ELF-1 (cell line): ENCODE results near the gene SNED1.

Experiments used
- DNase-seq: peaks from one replicate; pipeline ENCODE4 v3.0.0-alpha.2; 2016; ENCODE audit warnings: low read depth, low spot score

The SNED1 gene

DNA sequence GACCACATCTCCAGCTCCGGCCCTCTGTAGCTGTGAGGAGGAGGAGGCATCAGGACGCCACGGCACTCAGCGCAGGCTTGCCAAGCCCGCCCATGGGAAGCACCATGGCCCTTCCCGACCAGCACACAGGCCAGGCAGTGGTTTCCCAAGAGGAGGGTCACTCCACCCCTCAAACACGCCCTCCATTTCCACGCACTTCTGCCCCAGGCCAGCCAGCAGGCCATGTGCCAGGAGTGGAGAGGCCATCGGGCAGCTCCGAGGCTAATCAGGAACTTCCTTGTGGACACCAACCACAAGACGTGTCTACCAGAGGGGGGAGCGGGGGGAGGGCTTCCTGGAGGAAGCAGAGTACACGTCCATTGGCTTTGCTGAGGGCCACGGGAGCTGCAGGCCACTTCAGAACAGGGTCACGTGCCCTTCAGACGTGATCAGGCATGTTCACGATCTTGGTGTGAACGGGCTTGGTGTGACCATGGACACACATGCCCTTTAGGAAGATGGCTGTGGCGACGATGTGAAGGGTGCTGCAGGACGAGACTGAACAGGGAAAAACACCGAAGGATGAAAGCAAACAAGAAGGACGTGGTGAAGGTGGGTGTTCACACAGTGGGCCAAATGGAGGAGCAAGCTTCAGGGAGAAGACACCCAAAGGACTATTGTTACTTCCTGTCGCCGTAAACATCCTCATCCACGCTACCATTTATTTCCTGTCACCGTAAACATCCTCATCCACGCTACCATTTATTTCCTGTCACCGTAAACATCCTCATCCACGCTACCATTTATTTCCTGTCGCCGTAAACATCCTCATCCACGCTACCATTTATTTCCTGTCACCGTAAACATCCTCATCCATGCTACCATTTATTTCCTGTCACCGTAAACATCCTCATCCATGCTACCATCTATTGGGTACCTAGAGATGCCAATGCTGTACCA is 110.1 kb downstream of the SNED1 start:
- no peak for DNase-seq

DNA sequence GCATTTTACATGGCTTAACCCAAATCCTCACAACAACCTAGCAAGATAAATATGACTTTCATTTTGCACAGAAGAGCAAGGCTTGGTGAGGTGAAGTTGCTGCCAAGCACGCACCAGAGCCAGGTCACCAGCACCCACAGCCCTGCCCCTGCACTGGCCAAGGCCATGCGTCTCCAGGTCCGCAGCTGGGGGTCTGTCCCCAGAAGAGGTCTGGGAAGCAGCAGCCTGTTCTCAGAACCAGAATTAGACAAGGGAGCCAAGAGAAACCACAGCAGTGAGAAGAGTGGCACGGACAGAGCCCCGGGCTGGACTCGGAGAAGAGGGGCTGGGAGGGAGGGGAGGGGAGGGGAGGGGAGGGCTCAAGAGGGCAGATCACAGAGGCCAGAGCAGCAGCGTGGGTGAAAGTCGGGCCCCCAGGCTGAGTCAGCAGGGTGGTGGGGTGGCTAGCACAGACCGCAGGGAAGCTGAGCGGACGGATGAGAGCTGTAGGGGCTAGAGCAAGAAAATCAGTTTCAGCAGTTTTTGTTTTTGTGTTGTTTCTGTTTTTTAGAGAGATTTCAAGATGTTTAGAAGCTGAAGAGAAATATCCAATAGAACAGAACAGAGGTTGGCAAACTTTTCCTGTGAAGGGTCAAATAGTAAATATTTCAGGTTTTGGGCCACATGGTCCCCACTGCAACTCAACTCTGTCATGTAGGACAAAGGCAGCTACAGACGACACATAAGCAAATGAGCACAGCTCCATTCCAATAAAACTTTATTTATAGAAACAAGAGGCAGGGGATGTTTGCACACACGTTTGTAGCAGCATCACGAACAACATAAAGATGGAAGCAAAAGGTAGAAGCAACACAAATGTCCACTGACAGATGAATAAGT is 111.0 kb downstream of the SNED1 start:
- no peak for DNase-seq

DNA sequence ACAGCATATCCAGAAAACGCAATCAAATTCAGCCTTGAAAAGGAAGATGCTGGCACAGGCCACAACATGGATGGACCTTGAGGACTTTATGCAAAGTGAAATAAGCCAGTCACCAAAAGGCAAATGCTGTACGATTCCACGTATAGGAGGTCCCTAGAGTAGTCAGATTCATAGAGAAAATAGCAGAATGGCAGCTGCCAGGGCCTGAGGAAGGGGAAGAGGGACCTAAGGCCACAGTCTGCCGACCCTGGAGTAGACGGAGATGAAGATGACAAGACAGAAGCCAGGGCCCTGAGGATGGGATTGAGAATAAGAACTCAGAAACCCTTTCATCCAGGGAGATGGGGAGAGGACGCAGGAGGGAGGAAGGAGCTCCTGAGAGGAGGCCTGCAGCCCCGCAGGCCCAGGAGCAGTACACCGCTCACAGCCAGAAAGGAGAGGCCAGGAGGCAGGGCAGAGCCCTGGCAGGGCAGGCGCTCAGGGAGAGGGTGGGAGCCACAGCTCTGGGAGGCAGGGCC is 111.7 kb downstream of the SNED1 start:
- no peak for DNase-seq

GRCh38 chr2:241110607-241111439 is 112.4 kb downstream of the SNED1 start:
- DNase-seq = no peak

DNA sequence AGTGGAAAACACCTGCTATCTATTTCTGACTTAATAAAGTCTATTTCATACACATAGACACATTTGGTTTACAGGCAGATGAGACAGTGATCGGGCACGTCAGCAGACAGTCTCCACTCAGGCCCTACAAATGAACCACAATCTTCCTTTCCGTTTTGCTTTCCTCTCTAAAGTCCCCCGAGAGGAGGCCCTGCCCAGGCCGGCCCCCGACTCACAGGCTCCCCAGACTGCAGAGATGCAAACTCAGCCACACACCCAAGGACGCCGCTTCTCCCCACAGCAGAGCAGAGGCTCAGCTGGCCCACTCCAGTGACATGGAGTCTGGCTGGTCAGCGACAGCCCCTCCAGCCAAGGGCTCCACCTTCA is 113.0 kb downstream of the SNED1 start:
- DNase-seq = no peak

DNA sequence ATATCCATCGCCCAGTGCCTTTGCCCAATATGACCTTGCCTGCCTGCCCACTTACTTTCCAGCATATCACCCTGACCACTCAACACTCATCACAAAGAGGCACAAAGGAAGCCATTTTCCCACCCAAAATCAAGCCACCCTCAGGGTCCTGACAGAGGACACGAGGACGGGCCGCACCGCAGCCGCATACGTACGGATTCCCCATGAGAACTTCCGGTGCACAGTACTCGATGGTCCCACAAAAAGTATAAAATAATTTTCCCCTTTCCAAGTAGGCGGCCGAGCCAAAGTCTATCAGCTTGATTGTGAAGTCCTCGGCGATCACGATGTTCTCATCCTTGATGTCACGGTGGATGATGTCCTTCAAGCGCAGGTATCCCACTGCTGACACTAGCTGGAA is 113.6 kb downstream of the SNED1 start:
- no peak for DNase-seq

DNA sequence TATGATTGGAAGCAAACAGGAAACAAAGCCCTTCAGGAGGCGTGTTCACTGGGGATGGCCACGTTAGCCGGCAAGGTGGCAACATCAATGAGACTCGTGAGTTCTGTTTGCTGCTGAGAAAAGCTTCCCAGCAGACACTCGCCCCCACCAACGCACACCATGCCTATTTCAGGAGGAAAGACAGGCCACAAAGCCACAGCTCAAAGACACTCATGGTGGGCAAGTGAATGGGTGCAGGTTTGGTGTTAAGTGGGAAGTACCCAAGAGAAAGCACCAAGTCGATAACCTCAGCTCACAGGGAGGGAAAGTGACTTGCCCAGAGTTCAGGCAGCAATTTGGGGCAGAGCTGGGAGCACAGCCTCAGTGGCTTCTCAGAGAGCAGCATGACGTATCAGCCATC is 114.2 kb downstream of the SNED1 start:
- DNase-seq = no peak

GRCh38 chr2:241114836-241115235 is 116.4 kb downstream of the SNED1 start:
- DNase-seq = no peak

- DNase-seq = no peak
These were observed 116.9 kb downstream of the SNED1 start for GRCh38 chr2:241115361-241115760.

DNA sequence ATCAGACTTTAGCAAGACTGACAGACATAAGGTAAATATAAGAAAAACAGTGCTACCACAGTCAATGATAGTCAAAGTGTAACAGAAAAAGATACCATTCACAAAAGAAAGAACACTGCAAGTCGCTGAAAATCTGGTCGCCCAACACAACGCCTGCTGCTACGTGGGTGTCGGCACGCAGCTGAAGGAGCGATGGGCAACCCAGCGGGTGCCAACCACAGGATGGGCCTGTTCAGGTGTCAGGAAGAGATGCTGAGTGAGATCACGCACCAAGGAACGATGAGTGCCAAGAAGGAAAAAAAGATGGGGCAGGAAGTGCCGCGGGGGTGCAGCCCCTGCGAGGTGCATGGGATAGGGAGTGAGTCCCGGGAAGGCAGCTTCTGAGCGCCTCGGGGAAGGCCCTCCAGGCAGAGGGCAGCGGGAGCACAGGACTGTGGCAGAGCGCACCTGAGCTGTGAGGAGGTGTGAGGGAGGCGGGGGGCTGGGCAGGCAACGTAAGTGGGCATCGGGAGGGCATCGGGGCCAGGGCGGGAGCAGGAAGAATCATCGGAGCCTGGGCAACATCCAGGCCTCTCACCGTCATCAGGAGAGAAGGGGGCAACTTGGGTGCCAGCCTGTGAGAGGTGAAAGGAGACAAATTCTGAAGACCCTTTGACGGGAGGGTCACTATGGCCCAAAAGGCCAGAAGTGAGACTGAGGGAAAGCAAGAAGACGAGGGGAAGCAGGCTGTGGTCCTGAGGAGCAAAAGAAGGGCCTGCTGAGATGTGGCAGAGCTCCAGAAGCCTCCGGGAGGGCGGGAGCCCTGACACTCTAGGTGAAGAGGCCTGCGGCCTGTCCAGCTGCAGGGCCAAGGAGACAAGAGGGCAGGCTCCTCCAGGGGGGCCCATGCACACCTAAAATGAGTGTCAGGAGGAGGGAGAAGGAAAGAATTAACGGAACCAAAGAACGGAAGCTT is 118.5 kb downstream of the SNED1 start:
- no peak for DNase-seq

- no peak for DNase-seq
These were observed 120.5 kb downstream of the SNED1 start for GRCh38 chr2:241118737-241119505.

GRCh38 chr2:241120440-241120839 is 122.0 kb downstream of the SNED1 start:
- no peak for DNase-seq

- DNase-seq = no peak
These were observed 122.6 kb downstream of the SNED1 start for GRCh38 chr2:241121008-241121407.

GRCh38 chr2:241122376-241123002 is 124.1 kb downstream of the SNED1 start:
- no peak for DNase-seq

DNA sequence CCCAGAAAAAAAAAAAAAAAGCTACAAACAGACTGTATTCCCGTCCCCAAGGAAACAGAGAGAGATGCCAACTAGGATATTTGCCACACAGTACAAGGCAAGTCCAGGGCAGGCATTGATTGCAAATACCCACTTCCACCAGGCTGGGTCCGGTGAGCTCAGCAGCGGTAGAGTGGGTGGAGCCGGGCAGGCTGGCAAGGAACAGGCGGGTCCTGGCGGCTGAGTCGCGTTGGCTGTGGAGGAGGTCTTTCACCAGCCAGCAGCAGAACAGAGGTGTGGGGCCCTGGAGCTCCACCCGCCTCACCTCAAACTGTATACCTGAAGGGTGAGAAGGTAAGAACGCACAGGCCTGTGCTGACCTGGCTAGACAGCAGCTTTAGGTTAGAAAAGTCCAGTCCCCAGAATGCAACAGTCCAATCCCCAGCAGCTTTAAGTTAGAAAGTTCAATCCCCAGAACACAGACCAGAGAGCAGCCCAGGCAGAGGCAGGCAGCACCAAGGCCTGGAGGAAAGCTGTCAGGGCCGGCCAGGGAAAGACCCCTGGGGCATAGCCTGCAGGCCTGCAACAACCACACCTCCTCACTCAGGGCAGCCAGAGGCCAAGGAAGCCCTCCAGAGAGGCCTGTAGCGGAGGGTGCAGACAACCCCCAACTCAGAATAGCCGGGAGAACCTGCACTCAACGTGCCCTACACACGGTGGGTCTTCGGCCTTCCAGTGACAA is 125.6 kb downstream of the SNED1 start:
- DNase-seq = peak; percentile 18

- no peak for DNase-seq
These were observed 127.2 kb downstream of the SNED1 start for GRCh38 chr2:241125626-241126025.

GRCh38 chr2:241126201-241126611 is 127.8 kb downstream of the SNED1 start:
- no peak for DNase-seq

- DNase-seq = no peak
These were observed 128.4 kb downstream of the SNED1 start for GRCh38 chr2:241126771-241127202.
